Muscle of leg (tissue), 11 donors: ENCODE data around the gene USP53. TPM values are rescaled to one million over a fixed set of nuclear protein-coding genes. Genes with fewer than 3 reads are reported as not detected.
"Not testable (repeated sequence)": the region's sequence is repeated elsewhere in the genome, so short reads cannot be mapped to it uniquely, and the experiment has no call there.

Experiments
- DNase-seq: peaks from one replicate; pipeline ENCODE4 v3.0.0; 2013
- H3K27ac ChIP-seq: one replicate; pipeline ENCODE4 v1.5.1; 2013; ENCODE audit warnings: mild to moderate bottlenecking, low read length, control low read depth
- H3K27me3 ChIP-seq: one replicate; pipeline ENCODE4 v1.6.1; 2013; ENCODE audit warnings: low read length; ENCODE audit not compliant: control insufficient read depth, insufficient read depth
- H3K36me3 ChIP-seq: one replicate; pipeline ENCODE4 v1.6.1; 2013; ENCODE audit warnings: low read length; ENCODE audit not compliant: control insufficient read depth, insufficient read depth
- H3K4me1 ChIP-seq: one replicate; pipeline ENCODE4 v1.6.1; 2013; ENCODE audit warnings: low read length; ENCODE audit not compliant: control insufficient read depth, insufficient read depth
- H3K4me3 ChIP-seq: one replicate; pipeline ENCODE4 v1.5.1; 2013; ENCODE audit warnings: low read length, control low read depth
- H3K9me3 ChIP-seq: replicated peaks from 2 replicates; pipeline ENCODE4 v1.6.1; 2013; ENCODE audit warnings: low read depth, low read length; ENCODE audit not compliant: control insufficient read depth
- WGBS: methylation state at CpG from one replicate; pipeline ENCODE4 v1.1.5; 2013; ENCODE audit warnings: missing lambda C conversion rate; ENCODE audit not compliant: insufficient coverage; 5-methylcytosine and 5-hydroxymethylcytosine counted together
- polyA plus RNA-seq, 8 donors: library from polyadenylated mRNA; unstranded; fragments of 120-200 nt; gene quantifications; one replicate each; pipeline versions ENCODE4 v1.2.1 to v1.2.3, GENCODE V29; 2013; ENCODE audit warnings: inconsistent platforms in 1 of 8, low replicate concordance in 1 of 8; ENCODE audit not compliant: insufficient read length in 8 of 8, insufficient read depth in 1 of 8
- total RNA-seq: library from RNA; stranded (reverse); fragments of 120-200 nt; gene quantifications from one replicate; pipeline ENCODE4 v1.2.4, GENCODE V29; 2013

The USP53 gene
- total and polyA plus RNA-seq, 9 donors, result 5.3 to 13.4 (median 7.4) TPM

DNA sequence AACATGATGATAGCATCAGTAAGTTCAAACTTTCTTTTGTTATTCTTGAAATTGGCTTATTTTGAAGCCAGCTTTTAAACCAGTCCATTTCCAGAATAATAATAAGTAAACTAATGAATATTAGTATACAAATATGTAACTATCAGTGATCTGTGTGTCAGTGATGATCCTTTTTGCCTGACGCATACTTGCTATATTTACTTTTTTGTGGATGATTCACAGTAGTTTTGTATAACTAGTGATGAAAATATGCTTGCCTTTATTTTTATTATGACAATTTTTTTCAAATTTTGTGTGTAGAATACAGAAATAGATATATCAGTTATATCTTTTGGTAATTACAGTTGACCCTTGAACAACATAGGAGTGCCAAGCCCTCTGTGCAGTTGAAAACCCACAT, 49.5 kb downstream of the USP53 start:
- WGBS, result no CpG with 5 or more reads among the region's 1 CpG
- no peak overlapping the region for H3K27ac ChIP-seq
- DNase-seq, result no peak
- H3K27me3 ChIP-seq, result no peaks in the 10 kb centered on the region
- H3K9me3 ChIP-seq, result no peaks in the 10 kb centered on the region
- H3K4me3 ChIP-seq, result no peak overlapping the region
- H3K4me1 ChIP-seq, result no peaks in the 10 kb centered on the region
- H3K36me3 ChIP-seq, result peaks cover under 1% of the 10 kb centered on the region

DNA sequence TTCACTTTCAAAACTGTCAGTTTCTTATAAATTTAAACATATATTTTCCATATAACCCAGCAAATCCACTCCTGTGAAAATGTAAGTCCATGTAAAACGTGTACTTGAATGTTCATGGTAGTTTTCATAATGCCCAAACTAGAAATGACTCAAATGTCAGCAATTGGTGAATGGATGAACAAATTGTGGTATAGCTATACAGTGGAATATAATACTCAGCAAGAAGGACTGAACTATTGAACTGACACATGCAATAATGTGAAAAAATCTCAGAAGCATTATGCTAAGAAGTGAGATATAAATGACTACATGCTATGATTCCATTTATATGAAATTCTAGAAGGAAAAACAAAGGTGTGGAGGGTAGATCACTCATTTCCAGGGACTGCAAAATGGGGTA, 52.2 kb downstream of the USP53 start:
- H3K4me1 ChIP-seq, result no peaks in the 10 kb centered on the region
- DNase-seq, result no peak
- H3K27me3 ChIP-seq, result no peaks in the 10 kb centered on the region
- no peak overlapping the region for H3K4me3 ChIP-seq
- no CpG with 5 or more reads among the region's 1 CpG for WGBS
- H3K27ac ChIP-seq, result no peak overlapping the region
- no peaks in the 10 kb centered on the region for H3K9me3 ChIP-seq
- H3K36me3 ChIP-seq, result no peaks in the 10 kb centered on the region

DNA sequence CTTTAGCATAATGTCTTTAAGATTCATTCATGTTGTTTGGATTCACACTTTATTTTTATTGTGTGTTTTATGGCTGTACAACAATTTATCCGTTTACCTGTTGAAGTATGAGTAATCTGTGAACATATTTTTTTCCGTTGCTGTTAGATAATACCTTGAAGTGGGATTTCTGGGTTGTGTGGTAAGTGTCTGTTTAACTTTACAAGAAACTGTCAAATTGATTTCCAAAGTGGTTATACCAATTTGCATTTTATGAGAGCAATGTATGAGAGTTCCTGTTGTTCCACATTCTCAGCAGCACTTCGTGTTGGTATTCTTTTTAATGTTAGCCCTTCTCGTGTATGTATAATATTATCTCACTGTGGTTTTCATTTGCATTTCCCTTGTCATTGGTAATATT, 53.6 kb downstream of the USP53 start:
- Histone ChIP-seq H3K36me3 (no peaks in the 10 kb centered on the region), H3K27ac (no peak overlapping the region), H3K9me3 (no peaks in the 10 kb centered on the region), H3K4me1 (no peaks in the 10 kb centered on the region), H3K27me3 (no peaks in the 10 kb centered on the region), H3K4me3 (no peak overlapping the region)
- no peak for DNase-seq
- no CpG with 5 or more reads among the region's 4 CpGs for WGBS

DNA sequence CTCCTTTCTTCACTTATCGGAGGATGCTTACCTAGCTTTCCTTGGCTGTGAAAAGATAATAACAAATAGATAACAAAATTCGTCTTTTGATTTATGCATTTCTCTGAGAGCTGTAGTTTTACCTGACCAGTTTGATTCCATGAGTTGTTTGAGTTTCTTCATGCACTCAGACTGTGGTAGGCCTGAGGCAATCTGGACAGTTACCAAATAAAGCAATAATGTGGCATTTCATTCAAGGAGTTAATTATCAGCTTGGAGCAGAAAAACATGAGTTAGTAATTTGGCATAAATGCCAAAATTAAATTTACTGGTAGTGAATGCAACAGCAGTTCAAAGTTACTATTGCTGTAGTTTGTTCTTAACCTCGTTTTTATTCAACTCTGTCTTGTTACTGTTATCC, 56.0 kb downstream of the USP53 start:
- Histone ChIP-seq H3K27ac (no peak overlapping the region), H3K4me3 (no peak overlapping the region), H3K27me3 (no peaks in the 10 kb centered on the region), H3K36me3 (no peaks in the 10 kb centered on the region), H3K4me1 (no peaks in the 10 kb centered on the region), H3K9me3 (no peaks in the 10 kb centered on the region)
- 100% methylated on average over 1 of the region's 3 CpGs for WGBS
- no peak for DNase-seq

DNA sequence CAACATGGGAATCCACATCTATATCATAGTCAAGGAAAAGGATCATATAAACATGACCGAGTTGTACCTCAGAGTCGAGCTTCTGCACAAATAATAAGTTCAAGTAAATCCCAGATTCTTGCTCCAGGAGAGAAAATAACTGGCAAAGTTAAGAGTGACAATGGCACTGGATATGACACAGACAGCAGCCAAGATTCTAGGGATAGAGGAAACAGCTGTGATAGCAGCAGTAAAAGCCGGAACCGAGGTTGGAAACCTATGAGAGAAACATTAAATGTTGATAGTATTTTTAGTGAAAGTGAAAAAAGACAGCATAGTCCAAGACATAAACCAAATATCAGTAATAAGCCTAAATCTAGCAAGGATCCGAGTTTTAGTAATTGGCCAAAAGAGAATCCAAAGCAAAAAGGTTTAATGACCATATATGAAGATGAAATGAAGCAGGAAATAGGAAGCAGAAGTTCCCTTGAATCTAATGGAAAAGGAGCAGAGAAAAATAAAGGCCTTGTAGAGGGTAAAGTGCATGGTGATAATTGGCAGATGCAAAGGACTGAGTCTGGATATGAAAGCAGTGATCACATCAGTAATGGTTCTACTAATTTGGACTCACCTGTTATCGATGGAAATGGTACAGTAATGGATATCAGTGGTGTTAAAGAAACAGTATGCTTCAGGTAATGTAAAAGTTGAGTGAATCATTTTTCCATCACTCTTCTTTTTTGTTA, 59.0 kb downstream of the USP53 start:
- Histone ChIP-seq H3K27me3 (no peaks in the 10 kb centered on the region), H3K9me3 (no peaks in the 10 kb centered on the region), H3K4me3 (no peak overlapping the region), H3K36me3 (no peaks in the 10 kb centered on the region), H3K27ac (no peak overlapping the region), H3K4me1 (no peaks in the 10 kb centered on the region)
- DNase-seq, result peak; percentile 6
- WGBS, result no CpG with 5 or more reads among the region's 6 CpGs

DNA sequence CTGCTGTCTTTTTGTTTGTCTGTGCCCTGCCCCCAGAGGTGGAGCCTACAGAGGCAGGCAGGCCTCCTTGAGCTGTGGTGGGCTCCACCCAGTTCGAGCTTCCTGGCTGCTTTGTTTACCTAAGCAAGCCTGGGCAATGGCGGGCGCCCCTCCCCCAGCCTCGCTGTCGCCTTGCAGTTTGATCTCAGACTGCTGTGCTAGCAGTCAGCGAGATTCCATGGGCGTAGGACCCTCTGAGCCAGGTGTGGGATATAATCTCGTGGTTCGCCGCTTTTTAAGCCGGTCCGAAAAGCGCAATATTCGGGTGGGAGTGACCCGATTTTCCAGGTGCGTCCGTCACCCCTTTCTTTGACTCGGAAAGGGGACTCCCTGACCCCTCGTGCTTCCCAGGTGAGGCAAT, 67.0 kb downstream of the USP53 start:
- not testable (repeated sequence) for H3K27me3 ChIP-seq, H3K4me1 ChIP-seq, H3K36me3 ChIP-seq, DNase-seq, H3K9me3 ChIP-seq, H3K4me3 ChIP-seq, H3K27ac ChIP-seq
- WGBS, result 86% methylated on average over 14 of the region's 19 CpGs

DNA sequence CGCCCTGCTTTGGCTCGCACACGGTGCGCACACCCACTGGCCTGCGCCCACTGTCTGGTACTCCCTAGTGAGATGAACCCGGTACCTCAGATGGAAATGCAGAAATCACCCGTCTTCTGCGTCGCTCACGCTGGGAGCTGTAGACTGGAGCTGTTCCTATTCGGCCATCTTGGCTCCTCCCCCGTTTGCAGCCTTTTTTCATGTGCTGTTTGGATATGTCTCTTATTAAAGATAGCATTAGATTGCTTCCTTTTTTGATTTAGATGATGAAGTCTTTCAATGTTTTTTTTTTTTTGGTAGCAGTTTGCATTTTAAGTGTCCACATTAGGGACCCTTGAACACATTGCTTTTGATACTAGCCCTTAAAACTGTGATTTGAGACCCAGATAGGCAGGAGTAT, 67.4 kb downstream of the USP53 start:
- H3K27ac ChIP-seq, H3K9me3 ChIP-seq, DNase-seq, H3K36me3 ChIP-seq, H3K4me3 ChIP-seq, H3K4me1 ChIP-seq, H3K27me3 ChIP-seq: not testable (repeated sequence)
- WGBS, result no CpG with 5 or more reads among the region's 12 CpGs

DNA sequence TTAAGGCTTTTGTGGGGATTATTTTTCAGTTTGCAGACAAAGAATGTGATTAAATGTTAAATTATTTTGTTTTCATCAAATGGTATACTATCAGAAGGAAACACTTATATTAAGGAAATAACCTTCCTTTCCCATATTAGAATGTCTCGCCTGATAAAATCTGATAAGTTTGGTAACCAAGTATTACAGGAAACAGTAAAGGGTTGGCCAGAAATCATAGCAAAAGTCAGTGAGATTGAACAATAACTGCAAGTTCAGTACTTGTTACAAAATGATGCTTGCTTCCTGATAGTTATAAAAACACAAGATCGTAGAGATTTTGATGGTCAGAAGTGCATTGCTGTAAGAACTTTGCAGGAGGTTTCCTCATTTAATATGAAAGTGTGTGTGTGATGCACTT, 68.9 kb downstream of the USP53 start:
- Histone ChIP-seq H3K9me3 (no peaks in the 10 kb centered on the region), H3K4me1 (no peaks in the 10 kb centered on the region), H3K36me3 (no peaks in the 10 kb centered on the region), H3K4me3 (no peak overlapping the region), H3K27ac (no peak overlapping the region), H3K27me3 (no peaks in the 10 kb centered on the region)
- DNase-seq, result no peak
- WGBS, result 86% methylated on average over 1 of the region's 2 CpGs

DNA sequence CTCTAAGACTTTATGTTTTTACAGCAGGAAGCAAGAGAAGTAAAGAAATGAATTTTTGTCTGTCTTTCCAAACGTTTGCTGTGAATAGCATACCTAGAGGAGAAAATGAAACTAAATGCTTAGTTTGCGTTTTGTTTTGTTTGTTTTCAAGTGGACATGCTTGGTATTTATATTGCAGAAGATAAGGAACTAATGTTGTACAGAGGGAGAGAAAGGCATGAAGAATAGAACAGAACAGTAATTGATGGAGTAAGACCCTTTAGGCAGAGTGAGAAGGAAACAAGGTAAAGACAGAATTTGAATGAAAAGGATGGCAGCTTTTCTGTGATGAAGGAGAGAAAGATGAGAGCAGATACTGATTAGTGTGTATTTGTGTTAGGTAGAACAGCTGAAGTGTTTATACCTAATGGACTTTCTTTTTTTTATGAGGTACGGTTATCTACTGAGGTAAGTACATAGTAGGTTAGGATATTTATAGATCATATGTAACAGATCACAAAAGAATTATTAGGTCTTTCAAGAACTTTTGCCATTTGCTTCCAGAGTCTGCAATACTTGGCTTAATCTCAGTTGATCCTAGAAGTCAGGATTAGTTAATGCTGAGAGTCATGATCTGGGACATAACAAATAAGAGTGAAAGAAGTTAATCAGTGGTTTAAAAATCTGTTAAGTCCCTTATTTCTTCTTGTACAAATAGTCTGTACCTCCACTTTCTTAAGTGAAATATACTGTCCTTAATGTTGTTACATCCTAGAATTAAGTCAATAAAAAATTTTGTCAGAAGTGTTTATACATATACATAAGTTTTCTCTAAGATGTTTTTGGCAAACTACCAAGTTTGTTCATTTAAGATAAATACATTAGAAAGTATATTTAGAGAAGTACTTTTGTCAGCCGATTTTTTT, 72.6 kb downstream of the USP53 start:
- WGBS, result 36% methylated on average over 2 of the region's 4 CpGs
- no peak overlapping the region for H3K27ac ChIP-seq

DNA sequence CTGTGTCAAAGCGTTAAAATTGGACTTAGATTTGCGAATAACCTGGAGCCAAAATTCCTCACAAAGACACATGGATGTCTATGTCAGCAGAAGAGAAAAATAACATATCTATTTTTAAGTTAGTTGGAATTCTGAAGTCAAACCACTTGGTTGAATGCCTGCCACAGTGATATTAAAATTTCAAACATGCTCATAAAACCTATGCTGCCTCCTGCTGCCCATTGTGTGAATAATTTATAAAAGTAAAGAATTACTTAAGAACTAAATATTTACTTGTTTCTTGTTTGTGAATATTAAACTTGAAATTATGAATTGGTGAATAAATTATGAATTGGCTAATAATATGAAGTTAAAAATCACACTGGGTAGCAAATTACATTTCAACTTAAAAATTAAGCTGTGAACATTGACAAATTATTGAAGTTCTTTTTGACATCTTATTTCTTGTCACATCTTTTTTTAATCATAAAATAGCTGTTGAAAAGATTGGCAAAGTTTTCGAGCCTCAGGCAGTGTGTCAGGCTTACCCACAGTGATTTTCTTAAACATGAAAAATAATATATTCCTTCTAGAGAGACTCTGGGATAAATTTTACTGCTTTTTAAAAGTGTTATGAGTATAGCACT, 74.0 kb downstream of the USP53 start:
- Histone ChIP-seq H3K27me3 (no peaks in the 10 kb centered on the region), H3K27ac (no peak overlapping the region), H3K9me3 (no peaks in the 10 kb centered on the region), H3K4me1 (no peaks in the 10 kb centered on the region), H3K4me3 (no peak overlapping the region), H3K36me3 (no peaks in the 10 kb centered on the region)
- WGBS, result no CpG with 5 or more reads among the region's 3 CpGs
- DNase-seq, result peak; percentile 83

More for the DNA sequence above, 72.6 kb downstream of the USP53 start:
- H3K4me1 ChIP-seq, result no peaks in the 10 kb centered on the region
- H3K9me3 ChIP-seq, result no peaks in the 10 kb centered on the region
- H3K27me3 ChIP-seq, result no peaks in the 10 kb centered on the region
- DNase-seq, result peak; percentile 11
- H3K36me3 ChIP-seq, result no peaks in the 10 kb centered on the region
- H3K4me3 ChIP-seq, result no peak overlapping the region
